Mammary epithelial cell (primary cell): ENCODE results near the gene RAB28.

ENCODE experiments used
- CTCF ChIP-seq, 2 donors: IDR thresholded peaks in 1 of 2; conservative IDR thresholded peaks in 1 of 2; 2 replicates each; pipeline ENCODE4 v1.5.1; 2011 to 2012; ENCODE audit warnings: inconsistent platforms in 2 of 2, low read length in 2 of 2, mild to moderate bottlenecking in 2 of 2, control low read depth in 1 of 2, low read depth in 1 of 2; ENCODE audit not compliant: insufficient read depth in 1 of 2; ENCODE audit errors: extremely low read depth in 1 of 2
- EZH2 ChIP-seq: IDR thresholded peaks from 2 replicates; pipeline ENCODE4 v1.6.1; 2012; ENCODE audit warnings: low read length, inconsistent platforms, borderline replicate concordance

GRCh38 chr4:13409324-13409723 is 74.8 kb downstream of the RAB28 start:
- TF ChIP-seq CTCF (conservative IDR thresholded peaks at IDR 0.05 in 1 of 2, IDR thresholded peaks at IDR 0.05 in 1 of 2; ENCODE audit: extremely low read depth in 1 of 2, insufficient read depth in 1 of 2, low read depth in 1 of 2, low read length in 2 of 2): no peak
- TF ChIP-seq EZH2: no peak
